ENCODE results near the gene DDX3X.

Gene DDX3X

GRCh38 chrX:41377624-41378023, 43.7 kb downstream of the DDX3X start:
- Histone ChIP-seq H3K4me3 (ENCODE audit: low read depth, low read length) (no peak overlapping the region), H3K27me3 (ENCODE audit: insufficient read depth, low read depth, severe bottlenecking) (peaks cover 6% of the 10 kb centered on the region), H3K9me3 (ENCODE audit: severe bottlenecking) (no peaks in the 10 kb centered on the region), H3K27ac (no peak overlapping the region), H3K36me3 (no peaks in the 10 kb centered on the region)
- no peak for DNase-seq
- TF ChIP-seq, protein P1, sequence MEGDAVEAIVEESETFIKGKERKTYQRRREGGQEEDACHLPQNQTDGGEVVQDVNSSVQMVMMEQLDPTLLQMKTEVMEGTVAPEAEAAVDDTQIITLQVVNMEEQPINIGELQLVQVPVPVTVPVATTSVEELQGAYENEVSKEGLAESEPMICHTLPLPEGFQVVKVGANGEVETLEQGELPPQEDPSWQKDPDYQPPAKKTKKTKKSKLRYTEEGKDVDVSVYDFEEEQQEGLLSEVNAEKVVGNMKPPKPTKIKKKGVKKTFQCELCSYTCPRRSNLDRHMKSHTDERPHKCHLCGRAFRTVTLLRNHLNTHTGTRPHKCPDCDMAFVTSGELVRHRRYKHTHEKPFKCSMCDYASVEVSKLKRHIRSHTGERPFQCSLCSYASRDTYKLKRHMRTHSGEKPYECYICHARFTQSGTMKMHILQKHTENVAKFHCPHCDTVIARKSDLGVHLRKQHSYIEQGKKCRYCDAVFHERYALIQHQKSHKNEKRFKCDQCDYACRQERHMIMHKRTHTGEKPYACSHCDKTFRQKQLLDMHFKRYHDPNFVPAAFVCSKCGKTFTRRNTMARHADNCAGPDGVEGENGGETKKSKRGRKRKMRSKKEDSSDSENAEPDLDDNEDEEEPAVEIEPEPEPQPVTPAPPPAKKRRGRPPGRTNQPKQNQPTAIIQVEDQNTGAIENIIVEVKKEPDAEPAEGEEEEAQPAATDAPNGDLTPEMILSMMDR (IDR thresholded peaks at IDR 0.05; ENCODE audit: low read depth, low read length) = no peak

DNA sequence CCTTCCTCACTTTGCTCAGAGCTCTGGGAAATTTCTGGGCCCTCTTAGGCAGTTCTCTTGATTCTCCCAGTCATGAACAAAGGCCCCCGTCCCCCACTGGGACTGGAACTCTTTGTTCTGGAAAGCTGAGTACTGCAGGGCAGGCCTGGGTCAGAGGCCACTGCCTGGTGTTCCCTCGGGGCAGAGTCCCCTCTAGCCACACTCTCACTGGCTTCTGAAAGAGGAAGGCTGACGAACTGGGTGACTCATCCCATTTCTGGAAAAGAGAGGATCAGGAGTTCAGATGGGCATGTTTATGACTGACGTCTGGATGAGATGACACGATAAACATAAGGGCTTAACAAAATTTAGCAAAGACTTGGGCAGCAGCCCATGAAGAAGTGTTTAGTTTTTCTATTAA, 47.7 kb downstream of the DDX3X start:
- no peaks in the 10 kb centered on the region for H3K36me3 ChIP-seq
- H3K4me3 ChIP-seq (ENCODE audit: low read depth, low read length) = no peak overlapping the region
- no peaks in the 10 kb centered on the region for H3K9me3 ChIP-seq (ENCODE audit: severe bottlenecking)
- H3K27me3 ChIP-seq (ENCODE audit: insufficient read depth, low read depth, severe bottlenecking) = peaks cover 6% of the 10 kb centered on the region
- no peak overlapping the region for H3K27ac ChIP-seq
- DNase-seq = no peak
- TF ChIP-seq, protein P1 (IDR thresholded peaks at IDR 0.05; ENCODE audit: low read depth, low read length) = no peak

GRCh38 chrX:41382714-41383645, 49.0 kb downstream of the DDX3X start:
- H3K4me3 ChIP-seq (ENCODE audit: low read depth, low read length) = no peak overlapping the region

DNA sequence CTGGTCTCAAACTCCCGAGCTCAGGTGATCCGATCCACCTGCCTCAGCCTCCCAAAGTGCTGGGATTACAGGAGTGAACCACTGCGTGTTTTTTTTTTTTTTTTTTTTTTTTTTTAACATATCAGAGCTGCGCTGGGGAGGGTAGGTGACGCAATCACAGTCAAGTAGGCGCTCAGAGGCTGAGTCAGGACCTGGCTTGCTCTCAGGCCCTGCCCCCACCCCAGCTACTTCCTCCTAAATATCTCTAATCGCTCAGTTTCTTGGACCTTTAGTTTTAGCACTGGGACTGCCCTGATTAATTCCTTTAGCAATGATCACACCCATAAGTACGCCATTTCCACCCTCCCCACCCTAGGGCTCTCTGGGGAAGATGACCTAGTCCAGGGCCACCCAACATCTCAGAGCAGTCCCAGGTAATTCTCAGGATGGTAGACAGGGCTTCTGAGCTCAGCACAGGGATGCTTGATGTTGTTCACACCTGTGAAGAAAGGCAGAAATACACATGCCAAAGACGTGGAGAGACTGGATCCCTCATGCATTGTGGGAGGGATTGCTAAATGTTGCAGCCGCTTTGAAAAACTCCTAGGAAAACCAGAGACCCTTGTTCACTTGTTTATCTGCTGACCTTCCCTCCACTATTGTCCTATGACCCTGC, 50.2 kb downstream of the DDX3X start:
- TF ChIP-seq, protein P1 (IDR thresholded peaks at IDR 0.05; ENCODE audit: low read depth, low read length) = no peak
- H3K4me3 ChIP-seq (ENCODE audit: low read depth, low read length) = no peak overlapping the region
- DNase-seq = no peak
- no peaks in the 10 kb centered on the region for H3K36me3 ChIP-seq
- no peak overlapping the region for H3K27ac ChIP-seq
- peaks cover 10% of the 10 kb centered on the region for H3K27me3 ChIP-seq (ENCODE audit: insufficient read depth, low read depth, severe bottlenecking)
- no peaks in the 10 kb centered on the region for H3K9me3 ChIP-seq (ENCODE audit: severe bottlenecking)

More at GRCh38 chrX:41382714-41383645, 49.0 kb downstream of the DDX3X start:
- Histone ChIP-seq H3K9me3 (ENCODE audit: severe bottlenecking) (no peaks in the 10 kb centered on the region), H3K27ac (no peak overlapping the region), H3K27me3 (ENCODE audit: insufficient read depth, low read depth, severe bottlenecking) (peaks cover 6% of the 10 kb centered on the region), H3K36me3 (no peaks in the 10 kb centered on the region)
- DNase-seq = no peak
- TF ChIP-seq, protein P1 (IDR thresholded peaks at IDR 0.05; ENCODE audit: low read depth, low read length) = no peak

- Histone ChIP-seq H3K4me3 (ENCODE audit: low read depth, low read length) (no peak overlapping the region), H3K27ac (no peak overlapping the region), H3K36me3 (no peaks in the 10 kb centered on the region), H3K27me3 (ENCODE audit: insufficient read depth, low read depth, severe bottlenecking) (peaks cover 8% of the 10 kb centered on the region), H3K9me3 (ENCODE audit: severe bottlenecking) (no peaks in the 10 kb centered on the region)
- TF ChIP-seq, protein P1 (IDR thresholded peaks at IDR 0.05; ENCODE audit: low read depth, low read length) = no peak
- DNase-seq = no peak
These were observed 52.4 kb downstream of the DDX3X start for GRCh38 chrX:41386222-41386990.

Measured in WERI-Rb-1 (cell line).